Upper lobe of left lung (tissue), 4 donors: ENCODE measurements around the gene CEP85L.

Experiments
- CTCF ChIP-seq, 6 experiments: fragments of 450-650 bp in 4 of 6; fragments of 200-600 bp in 2 of 6; sonication (generic) in 2 of 6; IDR thresholded peaks; one replicate each; pipeline ENCODE4 v1.5.1; 2016 to 2019; ENCODE audit warnings: antibody characterized with exemption in 6 of 6
- EP300 ChIP-seq, 4 donors: sonication (generic); formaldehyde crosslinking; IDR thresholded peaks; one replicate each; pipeline ENCODE4 v1.5.1; 2017; ENCODE audit warnings: antibody characterized with exemption in 4 of 4, control low read depth in 2 of 4
- POLR2AphosphoS5 ChIP-seq, 2 donors: sonication (generic); formaldehyde crosslinking; IDR thresholded peaks; one replicate each; pipeline ENCODE4 v1.5.1; 2017; ENCODE audit warnings: antibody characterized with exemption in 2 of 2

DNA sequence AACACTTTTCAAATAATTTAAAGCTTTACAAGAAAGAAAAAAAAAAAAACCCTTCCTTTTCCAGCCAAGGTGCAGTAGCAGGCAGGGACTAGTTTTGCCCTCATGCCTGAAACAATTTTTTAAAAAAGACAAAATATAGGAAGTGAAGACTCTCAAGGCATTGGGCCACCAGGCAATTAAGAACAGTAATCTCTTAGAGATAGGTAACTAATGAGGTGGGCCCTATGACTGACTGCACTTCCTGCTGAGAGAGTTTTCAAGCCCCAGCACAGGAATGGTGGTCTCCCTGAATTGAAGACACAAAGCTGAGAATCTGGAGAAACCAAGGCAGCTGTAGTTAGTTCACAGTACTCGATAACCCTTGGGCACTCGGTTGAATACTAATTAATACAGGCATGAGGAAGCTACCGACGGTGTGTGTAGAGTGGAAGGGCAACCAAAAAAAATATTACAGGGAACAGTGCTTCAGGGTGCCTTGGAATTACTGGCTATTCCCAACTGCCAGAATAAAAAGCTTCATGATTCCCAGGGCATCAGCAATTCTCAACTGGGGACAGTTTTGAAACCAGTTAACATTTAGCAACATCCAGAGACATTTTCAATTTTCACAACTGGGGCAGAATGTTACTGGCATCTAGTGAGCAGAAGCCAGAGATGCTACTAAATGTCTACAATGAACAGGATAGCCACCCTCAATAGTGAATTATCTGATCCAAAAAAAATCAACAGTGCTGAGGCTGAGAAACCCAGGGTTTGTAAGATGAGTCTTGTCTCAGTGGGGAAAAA, 139.3 kb downstream of the CEP85L start:
- TF ChIP-seq CTCF (IDR thresholded peaks at IDR 0.05) (no peak), POLR2AphosphoS5 (IDR thresholded peaks at IDR 0.05) (no peak), EP300 (IDR thresholded peaks at IDR 0.05) (no peak)
